Body of pancreas (tissue), 4 donors: ENCODE data around the gene CD164.

ENCODE experiments used
- POLR2A ChIP-seq, 3 donors: fragments of 450-650 bp; IDR thresholded peaks; one replicate each; pipeline ENCODE4 v1.6.1; 2016; ENCODE audit warnings: antibody characterized with exemption in 3 of 3, mild to moderate bottlenecking in 2 of 3
- TF ChIP-seq, protein P1 (sequence below), 7 experiments: fragments of 450-650 bp in 4 of 7; fragments of 200-600 bp in 3 of 7; sonication (generic) in 3 of 7; IDR thresholded peaks; one replicate each; pipeline ENCODE4 v1.5.1; 2016 to 2019; ENCODE audit warnings: antibody characterized with exemption in 7 of 7

DNA sequence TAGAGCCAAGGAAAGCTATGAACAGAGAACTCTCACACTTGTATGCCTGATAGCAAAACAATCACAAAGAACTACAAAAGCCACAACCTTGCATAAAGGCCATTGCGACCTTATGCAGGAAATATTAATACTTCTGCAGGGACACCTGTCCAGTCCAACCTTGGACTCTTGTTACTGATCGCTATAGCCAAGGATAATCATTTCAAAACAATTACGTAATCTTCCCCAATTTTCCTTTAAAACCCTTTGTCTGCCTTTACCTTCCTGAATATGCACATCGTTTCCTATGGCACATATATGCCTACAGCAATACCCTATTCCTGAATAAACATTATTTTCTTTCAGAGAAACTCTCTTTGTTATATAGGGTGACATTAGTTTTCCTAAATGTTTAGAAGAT lies 35.4 kb upstream of the CD164 start:
- TF ChIP-seq, protein P1, sequence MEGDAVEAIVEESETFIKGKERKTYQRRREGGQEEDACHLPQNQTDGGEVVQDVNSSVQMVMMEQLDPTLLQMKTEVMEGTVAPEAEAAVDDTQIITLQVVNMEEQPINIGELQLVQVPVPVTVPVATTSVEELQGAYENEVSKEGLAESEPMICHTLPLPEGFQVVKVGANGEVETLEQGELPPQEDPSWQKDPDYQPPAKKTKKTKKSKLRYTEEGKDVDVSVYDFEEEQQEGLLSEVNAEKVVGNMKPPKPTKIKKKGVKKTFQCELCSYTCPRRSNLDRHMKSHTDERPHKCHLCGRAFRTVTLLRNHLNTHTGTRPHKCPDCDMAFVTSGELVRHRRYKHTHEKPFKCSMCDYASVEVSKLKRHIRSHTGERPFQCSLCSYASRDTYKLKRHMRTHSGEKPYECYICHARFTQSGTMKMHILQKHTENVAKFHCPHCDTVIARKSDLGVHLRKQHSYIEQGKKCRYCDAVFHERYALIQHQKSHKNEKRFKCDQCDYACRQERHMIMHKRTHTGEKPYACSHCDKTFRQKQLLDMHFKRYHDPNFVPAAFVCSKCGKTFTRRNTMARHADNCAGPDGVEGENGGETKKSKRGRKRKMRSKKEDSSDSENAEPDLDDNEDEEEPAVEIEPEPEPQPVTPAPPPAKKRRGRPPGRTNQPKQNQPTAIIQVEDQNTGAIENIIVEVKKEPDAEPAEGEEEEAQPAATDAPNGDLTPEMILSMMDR (IDR thresholded peaks at IDR 0.05): no peak
- no peak for TF ChIP-seq POLR2A (IDR thresholded peaks at IDR 0.05)
